ENCODE data around the gene TARM1. TPM values are rescaled to one million over a fixed set of nuclear protein-coding genes. Genes with fewer than 3 reads are reported as not detected.

The TARM1 gene
- not detected for total RNA-seq

DNA sequence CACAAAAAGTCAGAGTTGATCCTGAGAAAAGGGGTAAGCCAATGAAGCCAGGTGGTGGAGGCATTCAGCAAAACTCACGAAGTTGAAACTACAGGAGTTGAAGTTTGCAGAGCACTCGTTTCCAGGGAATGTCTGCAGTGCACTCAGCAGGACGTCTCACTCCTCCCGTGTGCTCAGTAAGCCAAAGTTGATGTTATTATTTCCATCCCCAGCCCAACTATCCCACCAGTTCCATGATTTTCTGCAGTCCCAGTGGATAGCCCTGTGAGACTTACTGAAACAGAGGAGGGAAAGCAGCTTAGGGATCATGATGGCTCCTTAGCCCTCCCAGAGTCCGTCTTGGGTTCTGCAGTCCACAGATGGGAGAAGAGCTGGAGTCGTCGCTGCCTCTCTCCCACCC is at the start of gene TARM1:
TSS of gene TARM1 (minus strand) at position 334 of the 400 bp plus-strand sequence. CDS start at position 309, 25 bp downstream.
- DNase-seq (ENCODE audit: low spot score): no peak
- H3K4me3 Mint-ChIP-seq: no peak within 1 kb of the TSS
- no peaks in the 10 kb centered on the region for H3K36me3 Mint-ChIP-seq
- no peak for ATAC-seq
- H3K27me3 Mint-ChIP-seq: peaks cover 3 to 4% of the 10 kb centered on the region in 2 donors
- H3K9me3 Mint-ChIP-seq: no peaks in the 10 kb centered on the region
- no peak within 1 kb of the TSS for H3K27ac Mint-ChIP-seq
- no peaks in the 10 kb centered on the region for H3K4me1 Mint-ChIP-seq (ENCODE audit: low read depth in 2 of 2)

GRCh38 chr19:54129617-54129996 is 48.4 kb upstream of the TARM1 start:
- Mint-ChIP-seq H3K4me1 (ENCODE audit: low read depth in 2 of 2) (peaks cover 4 to 5% of the 10 kb centered on the region in 2 donors), H3K27me3 (no peaks in the 10 kb centered on the region), H3K36me3 (no peaks in the 10 kb centered on the region), H3K27ac (no peak overlapping the region), H3K9me3 (no peaks in the 10 kb centered on the region), H3K4me3 (no peak overlapping the region)
- DNase-seq (ENCODE audit: low spot score) (no peak), ATAC-seq (no peak)

- Mint-ChIP-seq H3K36me3 (no peaks in the 10 kb centered on the region), H3K4me1 (ENCODE audit: low read depth in 2 of 2) (no peaks in the 10 kb centered on the region), H3K27ac (no peak overlapping the region), H3K4me3 (no peak overlapping the region), H3K9me3 (no peaks in the 10 kb centered on the region), H3K27me3 (no peaks in the 10 kb centered on the region)
- ATAC-seq: no peak
- no peak for DNase-seq (ENCODE audit: low spot score)
Observed at GRCh38 chr19:54128796-54129616, 47.8 kb upstream of the TARM1 start.

DNA sequence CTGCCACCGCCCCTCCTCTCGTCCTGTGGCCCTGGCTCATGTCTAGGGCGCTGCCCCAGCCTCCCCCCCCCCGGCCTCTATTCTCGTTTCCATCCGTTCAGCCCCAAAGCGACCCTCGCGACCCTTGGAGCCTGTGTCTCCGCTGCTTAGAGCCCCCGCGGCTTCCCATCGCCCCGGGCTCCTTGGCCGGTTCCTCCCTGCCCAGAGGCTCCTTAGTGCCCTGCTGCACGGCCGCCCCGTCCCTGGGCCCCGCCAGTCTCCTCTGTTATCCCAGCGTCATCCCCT is 47.2 kb upstream of the TARM1 start:
- DNase-seq (ENCODE audit: low spot score) (no peak), ATAC-seq (no peak)
- no peaks in the 10 kb centered on the region for H3K36me3 Mint-ChIP-seq
- no peaks in the 10 kb centered on the region for H3K27me3 Mint-ChIP-seq
- H3K27ac Mint-ChIP-seq: no peak overlapping the region
- H3K4me1 Mint-ChIP-seq (ENCODE audit: low read depth in 2 of 2): no peaks in the 10 kb centered on the region
- no peak overlapping the region for H3K4me3 Mint-ChIP-seq
- H3K9me3 Mint-ChIP-seq: no peaks in the 10 kb centered on the region

- ATAC-seq: no peak
- no peaks in the 10 kb centered on the region for H3K9me3 Mint-ChIP-seq
- no peak overlapping the region for H3K27ac Mint-ChIP-seq
Observed at GRCh38 chr19:54127688-54128440, 46.7 kb upstream of the TARM1 start.

GRCh38 chr19:54125713-54126112 is 44.5 kb upstream of the TARM1 start:
- H3K9me3 Mint-ChIP-seq: no peaks in the 10 kb centered on the region
- no peaks in the 10 kb centered on the region for H3K27me3 Mint-ChIP-seq
- H3K4me1 Mint-ChIP-seq (ENCODE audit: low read depth in 2 of 2): no peaks in the 10 kb centered on the region
- no peak for DNase-seq (ENCODE audit: low spot score)
- H3K4me3 Mint-ChIP-seq: no peak overlapping the region
- no peak overlapping the region for H3K27ac Mint-ChIP-seq
- no peak for ATAC-seq
- H3K36me3 Mint-ChIP-seq: no peaks in the 10 kb centered on the region

More at GRCh38 chr19:54127688-54128440, 46.7 kb upstream of the TARM1 start:
- no peak overlapping the region for H3K4me3 Mint-ChIP-seq
- no peaks in the 10 kb centered on the region for H3K4me1 Mint-ChIP-seq (ENCODE audit: low read depth in 2 of 2)
- H3K36me3 Mint-ChIP-seq: no peaks in the 10 kb centered on the region
- H3K27me3 Mint-ChIP-seq: no peaks in the 10 kb centered on the region
- no peak for DNase-seq (ENCODE audit: low spot score)

DNA sequence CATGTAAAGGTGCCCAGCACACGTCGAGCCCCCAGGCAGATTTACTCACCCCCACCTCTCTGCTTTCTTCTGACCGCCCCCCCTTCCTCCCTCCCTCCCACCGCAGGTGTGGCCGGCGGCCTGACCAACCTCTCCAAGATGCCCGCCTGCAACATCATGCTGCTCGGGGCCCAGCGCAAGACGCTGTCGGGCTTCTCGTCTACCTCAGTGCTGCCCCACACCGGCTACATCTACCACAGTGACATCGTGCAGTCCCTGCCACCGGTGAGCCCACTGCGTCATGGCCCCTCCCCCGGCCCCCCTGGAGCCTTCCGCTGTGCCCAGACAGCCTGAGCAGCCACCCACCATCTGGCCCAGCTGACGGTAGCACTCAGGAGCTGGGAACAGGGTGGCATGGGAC is 43.2 kb upstream of the TARM1 start:
- H3K9me3 Mint-ChIP-seq: no peaks in the 10 kb centered on the region
- no peaks in the 10 kb centered on the region for H3K4me1 Mint-ChIP-seq (ENCODE audit: low read depth in 2 of 2)
- no peaks in the 10 kb centered on the region for H3K36me3 Mint-ChIP-seq
- no peak overlapping the region for H3K4me3 Mint-ChIP-seq
- DNase-seq (ENCODE audit: low spot score) (no peak), ATAC-seq (no peak)
- H3K27ac Mint-ChIP-seq: no peak overlapping the region
- no peaks in the 10 kb centered on the region for H3K27me3 Mint-ChIP-seq

GRCh38 chr19:54123682-54124081 is 42.5 kb upstream of the TARM1 start:
- Mint-ChIP-seq H3K27ac (no peak overlapping the region), H3K9me3 (no peaks in the 10 kb centered on the region), H3K36me3 (no peaks in the 10 kb centered on the region), H3K27me3 (no peaks in the 10 kb centered on the region), H3K4me1 (ENCODE audit: low read depth in 2 of 2) (no peaks in the 10 kb centered on the region), H3K4me3 (no peak overlapping the region)
- DNase-seq (ENCODE audit: low spot score) (no peak), ATAC-seq (no peak)

- H3K36me3 Mint-ChIP-seq: no peaks in the 10 kb centered on the region
- DNase-seq (ENCODE audit: low spot score) (no peak), ATAC-seq (no peak)
- no peak overlapping the region for H3K27ac Mint-ChIP-seq
- H3K9me3 Mint-ChIP-seq: no peaks in the 10 kb centered on the region
- no peak overlapping the region for H3K4me3 Mint-ChIP-seq
- no peaks in the 10 kb centered on the region for H3K27me3 Mint-ChIP-seq
- H3K4me1 Mint-ChIP-seq (ENCODE audit: low read depth in 2 of 2): peaks cover 8 to 9% of the 10 kb centered on the region in 2 donors
Observed at GRCh38 chr19:54121259-54121658, 40.1 kb upstream of the TARM1 start.

- DNase-seq (ENCODE audit: low spot score): peak; percentile 95
- Mint-ChIP-seq H3K4me3 (peak within 1 kb of the TSS; percentile 94), H3K36me3 (peaks cover 10% of the 10 kb centered on the region), H3K27ac (peak within 1 kb of the TSS; percentile 78 to 96), H3K9me3 (no peaks in the 10 kb centered on the region), H3K4me1 (ENCODE audit: low read depth in 2 of 2) (peaks cover 29 to 32% of the 10 kb centered on the region in 2 donors), H3K27me3 (no peaks in the 10 kb centered on the region)
- peak; percentile 94 to 96 for ATAC-seq
Observed at GRCh38 chr19:54115109-54116063, 34.2 kb upstream of the TARM1 start, which contains the start of the genes PRPF31 and TFPT. Gene PRPF31 (plus strand): TSS chr19:54115754. CDS start chr19:54118279, 2,525 bp downstream. Gene TFPT (minus strand): TSS chr19:54115657. CDS start chr19:54115269, 388 bp downstream.

DNA sequence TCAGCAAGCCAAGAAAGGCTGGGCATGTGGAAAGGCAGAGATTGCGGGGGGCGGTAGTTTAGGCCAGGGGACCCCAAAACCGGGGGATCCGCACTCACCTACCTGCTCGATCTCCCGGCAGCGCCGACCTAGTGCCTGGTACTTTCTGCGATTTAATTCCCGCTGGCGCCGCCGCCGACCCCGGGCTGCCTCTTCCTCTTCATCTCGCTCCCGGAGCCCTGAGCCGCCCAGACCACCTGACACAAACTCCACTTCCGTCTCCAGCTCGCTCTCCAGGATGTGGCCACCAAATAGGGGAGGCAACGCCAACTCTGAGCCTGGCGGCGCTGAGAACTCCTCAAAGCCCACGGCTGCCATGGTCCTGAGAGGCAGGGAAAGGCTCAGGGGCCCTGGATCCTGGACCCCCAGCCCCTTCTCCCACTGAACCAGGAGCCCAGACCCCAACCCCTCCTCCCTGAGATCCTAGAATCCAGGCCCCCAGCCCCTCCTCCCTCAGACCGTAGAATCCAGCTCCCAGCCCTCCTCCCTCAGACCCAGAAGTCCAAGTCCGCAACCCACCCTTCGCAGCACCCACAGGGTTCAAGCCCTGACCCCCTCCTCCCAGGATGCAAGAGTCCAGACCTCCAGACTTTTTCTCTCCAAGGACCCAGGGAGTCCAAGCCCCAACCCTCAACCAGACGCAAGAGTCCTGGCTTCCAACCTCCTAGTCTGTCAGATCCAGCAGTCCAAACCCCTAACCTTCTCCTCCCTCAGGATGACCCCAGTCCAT is 33.4 kb upstream of the TARM1 start:
- no peaks in the 10 kb centered on the region for H3K27me3 Mint-ChIP-seq
- peak; percentile 77 for DNase-seq (ENCODE audit: low spot score)
- ATAC-seq: peak; percentile 50 to 69
- peaks cover 10% of the 10 kb centered on the region for H3K36me3 Mint-ChIP-seq
- H3K27ac Mint-ChIP-seq: peak overlapping the region; percentile 78 to 96
- peak overlapping the region; percentile 94 for H3K4me3 Mint-ChIP-seq
- H3K4me1 Mint-ChIP-seq (ENCODE audit: low read depth in 2 of 2): peaks cover 32 to 33% of the 10 kb centered on the region in 2 donors
- no peaks in the 10 kb centered on the region for H3K9me3 Mint-ChIP-seq

DNA sequence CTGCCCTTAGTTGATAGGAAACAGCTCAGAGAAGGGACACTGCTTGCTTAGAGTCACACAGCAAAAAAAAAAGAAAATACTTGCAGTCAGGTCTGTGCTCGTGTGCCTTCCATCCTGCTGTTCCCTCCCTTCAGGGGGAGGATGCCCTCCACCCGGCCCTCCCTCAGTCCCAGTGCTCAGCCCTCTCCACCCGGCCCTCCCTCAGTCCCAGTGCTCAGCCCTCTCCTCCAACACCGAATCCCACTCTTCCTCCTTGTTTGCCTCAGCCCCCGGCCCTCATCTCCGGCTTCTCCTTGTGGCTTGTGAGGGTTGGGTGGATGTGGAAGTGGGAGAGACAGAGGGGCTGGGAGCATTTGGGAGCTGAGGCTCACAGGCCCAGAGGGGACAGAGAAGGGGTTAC is 28.5 kb upstream of the TARM1 start:
- no peak for DNase-seq (ENCODE audit: low spot score)
- Mint-ChIP-seq H3K27ac (no peak overlapping the region), H3K27me3 (no peaks in the 10 kb centered on the region)

GRCh38 chr19:54108496-54108895 is 27.3 kb upstream of the TARM1 start:
- DNase-seq (ENCODE audit: low spot score) (no peak), ATAC-seq (no peak)
- Mint-ChIP-seq H3K36me3 (peaks cover 15% of the 10 kb centered on the region), H3K27ac (no peak overlapping the region), H3K4me1 (ENCODE audit: low read depth in 2 of 2) (peaks cover 6 to 18% of the 10 kb centered on the region in 2 donors), H3K9me3 (no peaks in the 10 kb centered on the region), H3K4me3 (no peak overlapping the region), H3K27me3 (no peaks in the 10 kb centered on the region)

More for the DNA sequence above, 28.5 kb upstream of the TARM1 start:
- Mint-ChIP-seq H3K4me3 (no peak overlapping the region), H3K9me3 (no peaks in the 10 kb centered on the region), H3K4me1 (ENCODE audit: low read depth in 2 of 2) (peaks cover 12 to 26% of the 10 kb centered on the region in 2 donors), H3K36me3 (peaks cover 15% of the 10 kb centered on the region)
- ATAC-seq: peak in 1 of 2 donors; percentile 52
